NCI-H1417 (cell line): ENCODE measurements around the gene WDR20.
A peak's percentile ranks its signal among the peaks of the same experiment; 100 is the strongest.
"Not testable (repeated sequence)": the region's sequence is repeated elsewhere in the genome, so short reads cannot be mapped to it uniquely, and the experiment has no call there.

Source experiments
- DNase-seq, 3 experiments: peaks; one replicate each; lab custom pipeline; 2025; lab: John Stamatoyannopoulos, UW

WDR20 gene

DNA sequence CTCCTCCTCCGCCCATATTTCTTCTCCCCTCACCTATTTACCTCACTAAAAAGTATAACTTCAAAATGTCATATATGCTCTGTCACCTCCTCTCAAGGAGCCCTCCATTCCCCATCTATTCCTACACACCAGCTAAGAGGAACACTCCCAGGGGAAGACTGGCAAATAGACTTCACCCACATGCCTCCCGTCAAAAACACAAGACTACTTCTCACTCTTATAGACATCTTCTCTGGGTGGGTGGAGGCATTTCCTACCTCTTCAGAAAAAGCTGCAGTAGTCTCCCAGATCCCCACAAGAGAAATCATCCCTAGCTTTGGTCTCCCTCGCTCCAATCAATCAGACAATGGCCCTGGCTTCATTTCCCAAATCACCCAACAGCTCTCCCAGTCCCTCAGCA is 99.1 kb downstream of the WDR20 start:
- no peak for DNase-seq

DNA sequence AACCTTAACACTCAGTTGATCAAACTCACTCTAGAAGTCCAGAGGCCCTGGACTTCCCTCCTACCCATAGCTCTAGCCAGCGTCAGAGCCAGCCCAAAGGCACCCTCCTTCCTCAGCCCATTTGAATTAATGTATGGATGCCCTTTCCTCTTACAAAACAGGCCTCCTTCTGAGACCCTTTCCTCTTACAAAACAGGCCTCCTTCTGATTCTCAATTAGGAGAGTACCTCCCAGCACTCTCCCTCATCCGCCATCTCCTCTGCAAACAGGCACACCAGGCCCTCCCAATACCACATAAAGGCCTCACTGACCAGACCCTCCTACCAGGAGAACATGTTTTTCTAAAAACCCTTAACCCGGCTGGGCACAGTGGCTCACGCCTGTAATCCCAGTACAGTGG is 99.5 kb downstream of the WDR20 start:
- DNase-seq: no peak

DNA sequence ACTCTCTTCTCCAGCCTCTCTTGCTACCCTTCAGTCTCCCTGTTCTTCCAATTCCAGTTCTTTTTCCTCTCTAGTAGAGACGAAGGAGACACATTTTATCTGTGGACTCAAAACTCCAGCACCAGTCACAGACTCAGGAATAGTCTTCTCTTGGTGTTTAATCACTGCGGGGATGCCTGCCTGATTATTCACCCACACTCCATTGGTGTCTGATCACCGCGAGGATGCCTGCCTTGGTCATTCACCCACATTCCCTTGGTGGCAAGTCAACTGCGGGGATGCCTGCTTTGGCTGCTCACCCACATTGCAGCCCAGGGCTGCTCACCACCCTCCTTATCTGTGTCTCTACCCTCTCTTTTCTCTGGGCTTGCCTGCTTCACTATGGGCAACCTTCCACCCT is 100.8 kb downstream of the WDR20 start:
- not testable (repeated sequence) for DNase-seq

DNA sequence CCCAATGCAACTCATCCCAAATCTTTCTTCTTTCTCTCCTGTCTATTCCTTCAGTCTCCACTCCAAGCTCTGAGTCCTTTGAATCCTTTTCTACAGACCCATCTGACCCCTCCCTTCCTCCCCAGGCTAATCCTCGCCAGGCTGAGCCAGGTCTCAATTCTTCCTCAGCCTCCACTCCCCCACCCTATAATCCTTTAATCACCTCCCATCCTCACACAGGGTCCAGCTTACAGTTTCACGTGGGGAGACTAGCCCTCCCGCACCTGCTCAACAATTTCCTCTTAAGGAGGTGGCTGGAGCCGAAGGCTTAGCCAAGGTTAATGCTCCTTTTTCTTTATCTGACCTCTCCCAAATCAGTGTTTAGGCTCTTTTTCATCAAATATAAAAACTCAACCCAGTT is 101.5 kb downstream of the WDR20 start:
- DNase-seq: no peak

DNA sequence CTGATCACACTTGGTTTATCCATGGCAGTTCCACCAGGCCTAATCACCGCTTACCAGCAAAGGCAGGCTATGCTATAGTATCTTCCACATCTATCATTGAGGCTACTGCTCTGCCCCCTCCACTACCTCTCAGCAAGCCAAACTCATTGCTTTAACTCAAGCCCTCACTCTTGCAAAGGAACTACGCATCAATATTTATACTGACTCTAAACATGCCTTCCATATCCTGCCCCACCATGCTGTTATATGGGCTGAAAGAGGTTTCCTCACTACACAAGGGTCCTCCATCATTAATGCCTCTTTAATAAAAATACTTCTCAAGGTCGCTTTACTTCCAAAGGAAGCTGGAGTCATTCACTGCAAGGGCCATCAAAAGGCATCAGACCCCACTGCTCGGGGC is 104.1 kb downstream of the WDR20 start:
- not testable (repeated sequence) for DNase-seq

DNA sequence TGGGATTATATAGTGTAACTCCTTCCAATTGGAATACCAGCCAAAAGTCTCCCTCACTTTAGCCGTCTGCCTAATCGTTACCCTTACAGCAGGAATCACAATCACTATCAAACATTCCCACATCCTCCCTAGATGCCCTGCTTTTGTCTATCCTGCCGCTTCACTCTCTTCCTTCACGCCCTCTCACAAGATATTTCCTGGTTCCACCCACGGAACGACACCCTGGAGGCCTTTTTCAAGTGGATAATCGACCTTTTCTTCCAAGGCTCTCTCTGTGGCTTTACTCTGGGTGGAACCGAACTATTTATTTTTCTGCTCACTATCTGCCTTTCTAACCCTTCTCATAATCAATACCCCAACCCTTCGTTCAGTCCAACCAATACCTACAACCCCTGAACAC is 106.4 kb downstream of the WDR20 start:
- DNase-seq: peak in 1 of 3 experiments; percentile 11

DNA sequence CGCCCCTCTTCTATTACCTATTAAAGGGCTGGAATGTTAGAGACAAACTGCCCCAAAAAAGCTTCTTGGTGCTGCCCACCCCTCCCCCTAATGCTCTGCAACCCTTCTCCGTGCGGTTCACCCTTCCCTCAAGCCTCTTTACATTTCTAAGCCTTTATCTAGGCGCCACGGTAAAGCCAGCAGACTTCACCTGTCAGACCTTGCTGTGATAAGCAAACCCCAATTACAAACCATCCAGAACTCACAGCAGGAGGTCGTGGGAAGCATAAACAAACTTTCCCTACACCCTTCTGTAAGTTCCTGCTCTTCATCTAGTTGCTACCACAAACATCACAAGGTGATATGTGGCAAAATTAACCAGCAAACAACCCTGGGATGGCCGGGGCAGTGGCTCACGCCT is 108.4 kb downstream of the WDR20 start:
- DNase-seq: peak in 2 of 3 experiments; percentile 40 to 70

DNA sequence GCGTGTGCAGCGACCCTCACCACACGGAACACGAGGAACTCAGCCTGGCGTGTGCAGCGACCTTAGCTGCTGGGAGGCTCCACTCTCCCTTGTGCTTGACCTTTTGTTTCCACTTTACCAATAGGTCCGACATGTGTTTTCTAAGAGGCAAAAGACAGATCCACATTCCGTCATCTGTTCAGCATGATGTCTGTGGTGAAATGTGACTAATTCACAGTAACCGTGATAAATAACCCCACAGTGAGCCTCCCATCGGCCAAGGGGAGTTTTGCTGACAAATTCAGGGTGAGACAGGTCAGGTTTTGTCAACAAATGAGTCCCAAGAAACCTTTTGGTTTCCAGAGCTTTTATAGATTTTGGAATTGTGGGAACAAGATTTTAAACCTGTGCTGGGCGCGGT is 109.3 kb downstream of the WDR20 start:
- DNase-seq: no peak

DNA sequence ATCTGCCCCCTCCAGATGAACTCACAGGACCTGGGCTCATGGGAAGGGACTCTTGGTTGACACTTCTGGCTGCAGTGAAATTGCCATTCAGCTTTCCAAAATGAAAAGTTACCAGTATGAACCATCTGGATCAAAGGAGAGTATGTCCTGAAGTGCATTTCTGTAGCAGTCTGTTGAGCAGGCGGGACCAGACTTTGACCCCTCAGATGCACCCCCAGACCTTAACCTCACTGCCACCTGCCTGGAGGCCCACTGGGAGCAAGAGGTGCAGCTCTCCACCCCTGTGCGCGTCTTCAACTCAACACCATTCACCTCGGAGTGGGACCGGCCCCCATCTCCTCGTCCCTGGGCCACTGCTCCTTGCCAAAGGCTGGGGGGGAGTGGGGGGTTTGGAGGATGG is 110.3 kb downstream of the WDR20 start:
- DNase-seq: no peak

DNA sequence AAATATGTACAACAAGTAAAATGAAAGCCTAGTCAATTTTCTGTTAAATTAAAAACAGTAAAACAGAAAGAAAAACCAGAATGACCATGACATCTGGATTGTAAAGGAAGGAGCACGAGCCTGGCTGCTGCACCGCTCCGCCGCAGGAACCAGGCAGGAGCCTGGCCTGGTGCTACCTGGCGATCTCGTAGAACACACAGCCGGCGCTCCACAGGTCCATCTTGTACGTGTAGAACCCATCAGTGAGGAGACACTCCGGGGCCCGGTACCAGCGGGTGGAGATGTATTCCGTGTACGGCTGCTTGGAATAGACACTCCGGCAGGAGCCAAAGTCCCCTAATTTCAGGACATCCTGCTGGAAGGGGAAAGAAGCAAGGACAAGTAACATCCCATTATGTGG is 110.9 kb downstream of the WDR20 start:
- DNase-seq: no peak

DNA sequence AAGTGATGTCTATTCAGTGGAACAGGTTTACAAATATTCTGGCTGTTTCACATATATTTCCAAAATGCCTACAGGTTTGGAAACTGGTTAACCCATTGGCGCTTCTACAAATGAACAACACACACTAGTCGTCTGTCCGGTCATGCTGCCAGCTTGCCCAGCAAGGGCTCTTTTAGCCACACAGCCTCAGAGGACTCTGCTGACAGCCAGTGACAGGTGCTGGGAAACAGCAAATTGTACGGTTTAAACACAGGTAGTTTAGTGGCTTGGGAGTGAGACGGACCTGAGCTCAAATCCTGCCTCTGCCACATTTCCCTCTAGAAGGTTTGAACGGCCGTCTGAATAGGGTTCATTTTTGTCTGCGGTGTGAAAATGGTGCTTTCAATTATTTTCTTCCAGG is 111.5 kb downstream of the WDR20 start:
- DNase-seq: no peak

DNA sequence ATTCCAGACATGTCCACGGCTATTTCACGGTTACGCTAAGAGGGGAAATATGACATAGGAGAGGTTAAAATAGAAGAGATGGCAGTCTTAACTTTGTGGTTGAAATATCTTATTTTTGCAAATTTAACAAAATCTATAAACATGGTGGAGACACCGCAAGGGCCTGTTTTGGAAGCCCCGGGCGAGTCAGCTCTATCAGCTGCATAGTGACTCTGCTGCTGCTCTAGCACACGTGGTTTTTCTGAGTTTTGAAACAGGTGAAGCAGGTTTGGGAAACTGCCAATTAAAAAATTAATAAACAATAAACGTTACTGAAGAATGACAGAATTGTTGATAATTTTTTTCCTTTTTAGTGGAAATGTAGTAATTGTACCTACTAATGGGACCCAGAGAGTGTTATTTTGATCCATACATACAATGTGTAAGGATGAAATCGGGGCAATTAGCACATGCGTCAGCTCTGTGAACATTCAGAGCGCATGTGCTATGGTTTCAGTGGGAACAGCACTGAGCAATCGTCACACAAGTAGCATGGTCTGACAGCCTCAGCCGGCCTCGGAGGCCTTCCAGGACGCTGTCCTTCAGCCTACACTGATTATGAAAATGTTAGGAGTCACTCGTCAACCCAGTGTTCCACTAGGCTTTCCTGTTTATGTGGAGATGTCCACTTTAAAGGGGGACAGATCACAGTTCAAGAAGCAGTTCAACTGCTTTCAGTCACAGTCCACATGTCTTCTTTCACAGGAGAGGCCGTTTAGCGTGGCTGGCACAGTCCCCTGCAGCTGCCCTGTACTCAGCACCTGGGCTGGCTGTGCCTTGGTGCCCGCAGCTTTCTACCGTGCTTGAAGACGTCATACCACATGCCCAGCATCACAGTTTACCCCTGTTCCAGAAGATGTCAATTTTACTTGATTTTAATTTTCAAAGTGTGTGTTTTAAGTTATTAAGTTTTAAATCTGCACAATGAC is 113.4 kb downstream of the WDR20 start:
- peak in 2 of 3 experiments; percentile 67 to 81 for DNase-seq

DNA sequence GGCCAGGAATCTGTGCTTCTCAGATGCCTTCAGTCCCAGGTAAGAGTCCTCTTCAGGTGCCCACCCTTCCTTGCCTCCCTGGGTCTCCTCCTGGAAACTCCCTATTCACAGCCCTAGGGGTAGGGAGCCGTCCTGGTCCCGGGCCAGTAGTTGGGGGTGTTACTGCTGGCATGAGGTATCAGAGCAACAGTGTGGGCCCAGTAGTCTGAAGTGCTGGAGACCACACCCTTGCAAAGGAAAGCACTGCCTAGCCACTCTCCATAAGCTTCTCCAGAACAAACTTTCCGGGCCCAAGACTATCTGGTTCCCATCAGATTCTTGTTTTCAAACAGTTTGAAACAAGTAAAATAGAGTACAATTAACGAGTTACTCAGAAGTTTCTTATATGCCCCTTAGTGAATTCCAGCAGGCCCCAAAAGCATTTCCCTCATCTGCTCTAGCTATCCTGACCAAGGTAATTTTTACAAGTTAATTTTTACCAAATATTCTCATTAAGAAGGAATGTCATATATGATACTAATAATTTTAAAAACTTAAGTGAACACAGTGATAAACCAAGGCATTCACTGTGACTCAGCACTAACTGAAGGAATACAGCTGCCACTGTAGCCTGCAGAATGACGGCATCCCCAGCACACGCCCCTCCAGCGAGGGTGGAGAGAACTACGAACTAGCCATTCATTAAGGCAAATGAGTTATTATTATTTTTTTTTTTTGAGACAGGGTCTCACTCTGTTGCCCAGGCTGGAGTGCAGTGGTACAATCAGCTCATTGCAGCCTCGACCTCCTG is 115.9 kb downstream of the WDR20 start:
- no peak for DNase-seq

DNA sequence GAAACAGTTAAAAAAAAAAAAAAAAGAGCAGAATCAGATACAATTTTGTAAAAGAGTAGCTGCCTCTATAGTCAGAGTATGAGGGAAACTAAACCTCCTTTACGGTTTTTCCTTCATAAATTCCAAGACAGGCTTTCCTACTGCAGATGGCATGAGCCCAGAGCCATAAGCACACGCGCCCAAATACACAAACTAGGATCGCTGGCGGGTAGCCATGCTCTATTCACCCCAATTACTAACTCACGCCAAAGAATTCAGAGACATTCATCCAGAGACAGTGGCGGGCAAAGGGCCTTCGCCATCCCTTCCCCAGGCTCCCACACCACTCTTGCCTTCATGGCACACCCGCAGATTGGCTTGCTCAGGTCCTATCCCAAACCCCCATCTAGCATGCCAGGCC is 117.0 kb downstream of the WDR20 start:
- no peak for DNase-seq

DNA sequence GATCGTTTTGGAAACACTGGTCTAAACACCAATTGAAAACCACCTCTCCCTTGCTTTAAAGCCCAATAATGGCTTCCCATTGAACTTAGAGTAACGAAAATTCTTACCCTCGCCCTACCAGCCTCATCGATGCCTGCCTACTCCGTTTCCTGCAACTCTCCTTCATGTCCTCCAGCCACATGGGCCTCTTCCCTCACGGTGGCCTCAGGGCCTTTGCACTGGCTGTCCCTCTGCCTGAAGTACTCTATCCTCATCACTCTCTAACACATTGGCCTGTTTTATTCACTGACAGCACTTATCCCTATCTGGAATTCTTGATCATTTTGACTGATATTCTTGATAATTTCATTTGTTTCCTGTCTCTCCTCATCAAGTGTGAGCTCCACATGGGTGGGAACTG is 118.4 kb downstream of the WDR20 start:
- DNase-seq: no peak
